NCI-H524 (cell line): ENCODE measurements around the gene CLBA1.
A peak's percentile ranks its signal among the peaks of the same experiment; 100 is the strongest.

ENCODE experiments used
- DNase-seq, 2 experiments: peaks; one replicate each; lab custom pipeline; 2025; lab: John Stamatoyannopoulos, UW

Gene CLBA1

GRCh38 chr14:105005329-105005928, 19.8 kb downstream of the CLBA1 start:
- no peak for DNase-seq

GRCh38 chr14:105005929-105006830, 20.6 kb downstream of the CLBA1 start:
- no peak for DNase-seq

GRCh38 chr14:105006831-105007592, 21.4 kb downstream of the CLBA1 start:
- no peak for DNase-seq

DNA sequence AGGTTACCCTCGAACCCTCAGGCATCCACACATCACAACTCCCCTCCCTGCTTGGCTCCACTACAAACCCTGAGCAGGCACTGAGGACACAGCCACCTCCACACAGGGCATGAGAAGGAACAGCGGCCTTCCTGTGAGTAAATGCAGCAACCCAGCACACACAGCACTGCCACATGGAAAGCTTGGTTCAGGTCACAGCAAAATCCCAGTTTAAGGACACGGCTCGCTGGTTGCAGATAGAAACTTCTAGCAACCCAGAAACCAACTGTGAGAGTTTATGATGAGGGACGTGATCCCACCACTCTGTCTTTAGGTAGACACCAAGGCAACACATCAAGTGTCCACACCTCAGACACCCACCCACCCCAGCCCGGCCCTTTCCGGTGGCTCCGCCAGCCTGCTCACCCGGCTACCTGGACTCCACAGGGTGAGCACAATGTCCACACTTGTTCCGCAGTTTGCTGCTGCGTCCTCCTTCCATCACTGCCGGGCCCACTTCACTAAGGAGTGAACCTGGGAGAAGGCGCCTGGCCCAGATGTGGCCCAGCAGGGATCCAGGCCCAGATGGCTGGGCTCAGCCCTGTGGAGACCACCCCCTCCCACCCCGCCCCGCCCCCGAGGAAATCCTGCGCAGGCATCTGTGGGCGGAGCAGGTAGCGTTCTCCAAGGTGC, 22.1 kb downstream of the CLBA1 start:
- no peak for DNase-seq

- no peak for DNase-seq
Observed at GRCh38 chr14:105010106-105010505, 24.5 kb downstream of the CLBA1 start.

DNA sequence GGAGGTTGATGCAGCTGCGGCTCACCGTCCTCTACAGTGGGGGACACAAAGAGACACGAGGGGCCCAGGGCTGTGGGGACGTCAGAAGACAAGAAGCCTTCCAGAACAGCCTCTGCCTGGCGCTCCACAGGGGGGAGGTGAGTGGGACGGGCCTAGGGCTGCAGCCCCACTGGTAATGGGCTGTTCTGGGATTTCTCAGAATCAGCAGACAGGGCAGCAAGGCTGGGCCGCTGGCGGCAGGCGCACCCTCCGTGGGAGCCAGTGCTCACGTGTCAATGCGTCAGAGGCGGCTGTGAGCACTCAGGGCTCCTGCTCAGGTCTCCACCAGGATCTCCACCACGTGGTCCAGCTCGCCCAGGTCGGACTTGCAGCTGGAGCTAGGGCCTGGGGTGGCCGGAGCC, 25.3 kb downstream of the CLBA1 start:
- no peak for DNase-seq

DNA sequence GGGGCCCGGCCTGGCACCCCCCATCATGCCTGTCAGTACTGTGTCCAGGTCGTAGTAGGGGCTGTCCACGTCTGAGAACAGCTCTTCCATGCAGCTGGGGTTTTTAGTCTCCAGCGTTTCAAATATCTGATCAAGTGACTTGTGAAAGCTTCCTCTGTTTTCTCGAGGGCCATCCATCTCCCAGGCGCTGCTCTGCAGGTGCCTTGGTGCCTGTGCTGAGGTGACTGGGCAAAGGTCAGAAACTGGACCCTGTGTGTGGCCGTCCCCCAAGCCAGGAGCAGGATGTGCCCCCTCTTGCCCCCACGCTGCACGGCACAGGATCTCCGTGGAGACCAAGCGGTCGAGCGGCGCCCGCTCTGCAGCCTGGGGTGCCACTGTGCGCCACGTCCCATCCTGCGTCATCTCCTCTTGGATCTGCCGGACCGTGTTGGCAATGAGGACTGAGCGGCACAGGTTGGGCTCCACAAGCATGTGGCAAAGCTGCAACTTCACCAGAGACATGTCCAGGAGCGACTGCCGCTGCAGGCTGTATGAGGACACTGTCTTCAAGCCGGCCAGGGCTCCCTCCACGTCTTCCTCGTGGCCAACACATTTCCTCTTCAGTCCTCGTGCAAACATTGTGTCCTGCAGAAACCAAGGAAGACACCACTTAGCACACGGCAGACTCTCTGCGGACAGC, 25.9 kb downstream of the CLBA1 start:
- DNase-seq, result no peak

GRCh38 chr14:105012171-105012985, 26.8 kb downstream of the CLBA1 start:
- no peak for DNase-seq

DNA sequence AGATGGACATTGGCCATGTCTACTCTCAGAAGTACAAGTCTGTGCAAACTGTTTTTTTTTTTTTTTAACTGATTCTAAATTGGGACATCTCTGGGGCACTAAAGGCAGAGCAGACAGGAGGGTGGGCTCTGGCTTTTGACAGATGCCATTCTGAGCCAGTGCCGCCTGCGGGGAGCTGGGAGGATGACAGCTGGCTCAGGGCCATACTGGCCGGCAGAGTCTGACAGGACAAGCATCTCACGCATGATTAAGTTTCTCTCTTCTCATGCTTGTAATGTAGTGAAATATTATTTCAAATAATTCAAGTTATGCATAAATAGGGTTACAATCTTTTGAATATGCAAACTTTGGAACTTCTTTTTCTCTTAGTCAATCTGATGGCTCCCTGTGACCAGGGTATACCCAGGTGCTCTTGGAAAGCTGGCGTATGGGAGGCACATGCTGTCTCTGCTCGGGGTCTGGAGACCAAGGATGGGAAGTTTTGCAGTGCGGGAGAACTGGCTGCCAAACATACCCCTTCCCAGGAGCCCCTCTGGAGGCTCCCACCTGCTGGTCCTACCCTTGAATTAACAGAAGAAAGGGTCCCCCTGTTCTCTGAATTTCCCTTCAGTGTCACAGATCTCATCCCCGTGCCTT, 27.7 kb downstream of the CLBA1 start:
- DNase-seq, result peak; percentile 48 to 74

DNA sequence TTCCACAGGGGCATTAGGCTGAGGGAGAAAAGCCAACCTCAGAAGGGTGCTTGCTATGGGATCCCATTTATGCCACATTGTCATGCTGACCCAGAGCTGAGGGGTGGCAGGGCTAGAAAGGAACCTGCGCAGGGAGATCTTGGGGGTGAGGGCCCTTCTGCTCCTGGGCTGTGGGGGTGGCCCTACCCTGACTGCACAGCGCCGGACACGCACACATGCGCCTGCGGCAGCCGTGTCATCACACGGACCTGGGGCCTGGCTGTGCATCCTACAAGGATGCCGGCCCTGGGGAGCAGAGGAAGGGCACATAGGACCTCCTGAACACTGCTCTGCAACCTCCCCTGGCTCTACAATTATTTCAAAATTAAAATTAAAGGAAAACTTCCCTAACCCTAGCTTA, 28.4 kb downstream of the CLBA1 start:
- no peak for DNase-seq

GRCh38 chr14:105014631-105015030, 29.0 kb downstream of the CLBA1 start:
- no peak for DNase-seq

GRCh38 chr14:105015242-105015641, 29.7 kb downstream of the CLBA1 start:
- no peak for DNase-seq

DNA sequence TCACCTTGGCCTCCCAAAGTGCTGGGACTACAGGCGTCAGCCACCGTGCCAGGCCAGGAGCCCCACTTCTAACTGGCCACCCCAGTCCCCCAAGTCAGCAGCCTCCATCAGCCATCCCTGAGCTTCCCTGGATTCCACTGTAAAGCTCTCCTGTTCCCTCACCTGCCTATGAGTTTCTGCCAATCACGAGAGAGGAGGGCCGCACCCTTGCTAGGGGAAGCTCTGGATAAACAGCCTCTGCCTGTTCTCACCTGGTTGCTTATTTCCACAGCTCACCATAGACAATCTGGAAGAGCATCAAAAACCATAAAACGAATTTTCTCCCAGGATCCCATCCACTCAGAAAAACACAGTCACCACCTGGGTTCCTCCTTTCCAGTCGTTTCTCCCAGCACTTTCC, 30.3 kb downstream of the CLBA1 start:
- no peak for DNase-seq

DNA sequence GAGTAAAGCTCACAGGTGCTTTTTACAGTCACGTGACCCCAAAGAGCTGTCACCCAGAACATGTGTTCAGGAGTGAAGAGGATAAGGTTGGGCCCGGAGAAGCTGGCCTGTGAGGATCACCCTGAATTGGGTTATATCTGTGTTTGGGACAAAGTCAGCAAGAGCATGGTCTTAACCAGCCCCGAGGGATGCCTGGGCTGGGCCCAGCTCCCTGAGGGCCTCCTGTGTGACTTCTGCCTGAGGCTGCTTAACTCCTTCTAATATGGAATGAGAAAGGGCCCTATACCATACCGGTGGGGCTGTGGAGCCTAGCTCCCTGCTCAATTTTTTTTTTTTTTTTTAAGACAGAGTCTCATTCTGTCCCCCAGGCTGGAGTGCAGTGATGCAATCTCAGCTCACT, 32.8 kb downstream of the CLBA1 start:
- DNase-seq, result no peak

DNA sequence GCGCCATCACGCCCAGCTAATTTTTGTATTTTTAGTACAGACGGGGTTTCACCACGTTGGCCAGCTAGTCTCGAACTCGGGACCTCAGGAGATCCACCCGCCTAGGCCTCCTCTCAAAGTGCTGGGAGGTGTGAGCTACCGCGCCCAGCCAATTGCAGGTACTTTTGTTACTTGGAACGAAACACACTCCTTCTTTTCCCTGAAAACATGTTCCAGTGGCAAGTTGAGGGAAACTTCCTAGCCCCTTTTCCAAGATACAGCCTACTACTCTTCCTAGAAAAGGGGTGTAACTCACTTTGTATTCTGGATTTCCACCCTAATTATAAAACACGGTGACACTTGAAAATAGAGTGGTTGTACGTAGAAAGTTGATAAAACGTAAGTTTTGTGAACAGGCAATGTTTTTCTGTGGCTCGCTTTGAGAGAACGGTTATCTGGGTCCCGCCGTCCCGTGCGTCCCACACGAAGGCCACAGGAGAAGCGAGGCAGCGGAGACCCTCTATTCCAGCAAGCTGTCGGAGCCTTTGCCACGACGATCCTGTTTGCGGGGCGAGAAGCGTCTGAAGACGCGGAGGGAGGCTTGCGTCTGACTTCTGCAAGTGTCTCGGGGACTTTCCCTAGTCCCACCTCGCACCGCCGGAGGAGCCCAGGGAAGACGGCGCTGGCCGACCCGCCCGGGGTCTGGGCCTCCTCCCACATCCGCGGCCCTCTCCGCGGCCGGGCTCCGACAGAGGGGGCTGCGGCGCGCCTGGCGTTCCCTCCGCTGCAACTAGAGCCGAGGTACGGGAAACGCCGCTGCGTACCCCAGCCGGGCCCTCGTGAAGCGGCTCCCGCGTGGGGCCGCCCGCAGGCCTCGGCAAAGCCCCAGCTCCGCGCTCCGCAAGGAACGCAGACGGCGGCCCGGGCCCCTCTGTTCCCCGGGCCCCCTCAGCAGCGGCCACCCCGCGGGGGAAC, 34.5 kb downstream of the CLBA1 start:
- DNase-seq, result peak; percentile 19 to 66

GRCh38 chr14:105020815-105021655, 35.4 kb downstream of the CLBA1 start, which contains the start of gene CDCA4:
TSS of gene CDCA4 (minus strand) at chr14:105021083. CDS start at chr14:105011929, 9,154 bp downstream.
- peak; percentile 100 for DNase-seq

DNA sequence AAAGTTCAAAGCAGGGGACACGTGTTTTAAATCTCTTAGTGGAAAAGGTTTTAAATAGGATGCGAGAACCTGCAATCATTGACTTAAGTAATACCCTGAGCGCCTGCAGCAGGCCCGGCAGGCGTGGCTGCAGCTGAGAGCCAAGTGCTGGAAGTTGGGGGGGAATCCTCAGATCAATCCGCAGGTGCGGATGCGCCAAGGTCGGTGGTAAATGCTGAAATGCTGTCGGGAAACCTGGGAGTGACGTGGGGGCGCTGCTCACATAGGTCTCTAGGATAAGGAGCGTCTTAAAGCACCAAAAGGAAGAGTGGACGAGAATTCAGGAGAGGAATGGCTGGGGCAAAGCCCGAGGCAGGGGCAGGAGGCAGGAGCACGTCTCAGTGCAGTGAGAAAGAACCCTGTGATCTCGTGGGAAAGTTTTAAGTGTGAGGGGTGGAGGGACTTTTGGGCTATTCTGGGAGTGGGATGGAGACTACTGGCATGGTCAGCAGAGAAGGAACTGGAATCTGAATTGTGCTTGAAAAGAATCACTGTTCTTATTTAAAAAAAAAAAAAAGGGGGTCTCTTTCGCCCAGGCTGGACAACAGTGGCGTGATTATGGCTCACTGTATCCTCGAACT, 36.2 kb downstream of the CLBA1 start:
- peak; percentile 83 to 91 for DNase-seq

DNA sequence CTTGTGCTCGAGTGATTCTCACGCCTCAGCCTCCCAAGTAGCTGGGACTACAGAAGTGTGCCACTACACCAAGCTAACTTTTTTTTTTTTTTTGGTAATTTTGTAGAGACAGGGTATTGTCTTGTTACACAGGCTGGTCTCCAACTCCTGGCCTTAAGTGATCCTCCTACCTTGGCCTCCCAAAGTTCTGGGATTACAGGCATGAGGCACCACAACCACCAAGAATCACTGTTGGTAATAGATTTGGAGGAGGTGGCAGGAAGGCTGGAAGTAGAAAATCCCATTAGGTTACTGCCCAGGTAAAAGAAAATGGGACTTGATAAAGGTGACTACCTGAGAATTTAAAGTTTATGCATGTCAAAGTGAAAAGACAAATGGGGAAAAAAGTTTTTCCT, 36.7 kb downstream of the CLBA1 start:
- no peak for DNase-seq
